ENCODE results near the gene HCRT.
A peak's percentile ranks its signal among the peaks of the same experiment; 100 is the strongest.

The HCRT gene

DNA sequence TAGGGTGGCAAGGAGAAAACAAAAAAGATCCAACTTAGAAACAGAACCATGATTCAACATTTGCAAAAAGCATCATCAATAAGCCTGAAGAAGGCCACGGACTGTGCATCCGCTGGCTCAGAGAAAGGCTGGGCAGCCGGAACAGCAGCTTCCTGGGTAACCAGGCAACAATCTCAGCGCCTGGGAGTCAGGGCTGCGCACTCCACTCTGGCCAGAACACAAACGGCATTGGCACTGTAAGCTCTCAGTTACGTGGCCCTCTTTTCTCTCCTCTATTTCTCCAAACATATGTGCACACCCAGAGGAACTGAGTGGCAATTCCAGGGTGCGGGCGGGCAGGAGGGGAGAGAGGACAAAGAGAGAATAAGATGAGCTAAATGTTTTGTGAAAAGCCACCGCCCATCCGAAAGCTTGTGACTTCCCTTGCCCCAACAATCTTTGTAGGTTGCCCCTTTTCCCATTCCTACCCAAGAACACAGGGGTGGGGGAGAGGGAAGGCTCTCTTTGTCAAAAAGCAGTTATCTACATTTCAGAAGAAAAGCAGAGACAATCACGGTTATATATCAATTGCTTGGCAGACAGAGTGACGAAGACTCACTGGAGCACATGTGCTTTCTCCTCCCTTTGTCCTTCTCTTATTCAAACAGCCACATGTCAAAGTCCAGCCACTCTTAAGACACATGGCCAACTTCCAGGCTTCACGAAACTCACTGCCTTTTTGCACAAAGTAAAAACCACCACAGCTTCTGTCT lies 15.6 kb upstream of the HCRT start:
- TF ChIP-seq, protein P1, sequence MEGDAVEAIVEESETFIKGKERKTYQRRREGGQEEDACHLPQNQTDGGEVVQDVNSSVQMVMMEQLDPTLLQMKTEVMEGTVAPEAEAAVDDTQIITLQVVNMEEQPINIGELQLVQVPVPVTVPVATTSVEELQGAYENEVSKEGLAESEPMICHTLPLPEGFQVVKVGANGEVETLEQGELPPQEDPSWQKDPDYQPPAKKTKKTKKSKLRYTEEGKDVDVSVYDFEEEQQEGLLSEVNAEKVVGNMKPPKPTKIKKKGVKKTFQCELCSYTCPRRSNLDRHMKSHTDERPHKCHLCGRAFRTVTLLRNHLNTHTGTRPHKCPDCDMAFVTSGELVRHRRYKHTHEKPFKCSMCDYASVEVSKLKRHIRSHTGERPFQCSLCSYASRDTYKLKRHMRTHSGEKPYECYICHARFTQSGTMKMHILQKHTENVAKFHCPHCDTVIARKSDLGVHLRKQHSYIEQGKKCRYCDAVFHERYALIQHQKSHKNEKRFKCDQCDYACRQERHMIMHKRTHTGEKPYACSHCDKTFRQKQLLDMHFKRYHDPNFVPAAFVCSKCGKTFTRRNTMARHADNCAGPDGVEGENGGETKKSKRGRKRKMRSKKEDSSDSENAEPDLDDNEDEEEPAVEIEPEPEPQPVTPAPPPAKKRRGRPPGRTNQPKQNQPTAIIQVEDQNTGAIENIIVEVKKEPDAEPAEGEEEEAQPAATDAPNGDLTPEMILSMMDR (IDR thresholded peaks at IDR 0.05; ENCODE audit: low read depth, low read length, missing control alignments) = no peak
- DNase-seq = no peak
- H3K27ac ChIP-seq = no peak overlapping the region
- H3K36me3 ChIP-seq (replicated peaks) = peaks cover 37% of the 10 kb centered on the region
- no peak overlapping the region for H3K4me3 ChIP-seq (ENCODE audit: low read depth, low read length)
- in situ Hi-C loops (cut with HindIII; ENCODE audit: low pct_ligation_motif_present, low sequenced_read_pairs) = no loop called here
- no peaks in the 10 kb centered on the region for H3K27me3 ChIP-seq (replicated peaks)

- TF ChIP-seq, protein P1 (IDR thresholded peaks at IDR 0.05; ENCODE audit: low read depth, low read length, missing control alignments) = no peak
- no peak for DNase-seq
- H3K4me3 ChIP-seq (ENCODE audit: low read depth, low read length) = no peak overlapping the region
- H3K27ac ChIP-seq = no peak overlapping the region
- in situ Hi-C loops (cut with HindIII; ENCODE audit: low pct_ligation_motif_present, low sequenced_read_pairs) = no loop called here
- H3K36me3 ChIP-seq (replicated peaks) = peaks cover 27% of the 10 kb centered on the region
- no peaks in the 10 kb centered on the region for H3K27me3 ChIP-seq (replicated peaks)
These were observed 14.3 kb upstream of the HCRT start for GRCh38 chr17:42199416-42200011.

DNA sequence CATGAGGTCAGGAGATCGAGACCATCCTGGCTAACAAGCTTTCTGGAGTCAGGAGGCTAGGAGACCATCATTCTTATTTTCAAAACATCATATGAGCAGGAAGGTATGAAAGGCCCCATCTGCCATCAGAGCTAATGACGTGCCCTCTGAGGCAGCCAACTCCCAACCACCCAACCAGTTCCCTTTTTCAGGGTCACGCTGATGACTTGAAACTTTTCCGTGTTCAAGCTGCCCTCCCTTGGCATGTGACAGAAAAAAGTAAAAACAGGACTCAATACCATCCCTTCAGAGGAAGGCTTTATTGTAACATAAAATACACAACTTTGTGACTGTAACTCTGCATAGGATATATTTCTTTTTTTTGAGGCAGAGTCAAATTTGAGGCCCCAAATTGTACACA lies 13.6 kb upstream of the HCRT start:
- Histone ChIP-seq H3K27ac (no peak overlapping the region), H3K27me3 (replicated peaks) (no peaks in the 10 kb centered on the region), H3K36me3 (replicated peaks) (peaks cover 20% of the 10 kb centered on the region), H3K4me3 (ENCODE audit: low read depth, low read length) (no peak overlapping the region)
- in situ Hi-C loops (cut with HindIII; ENCODE audit: low pct_ligation_motif_present, low sequenced_read_pairs) = no loop called here
- DNase-seq = no peak
- TF ChIP-seq, protein P1 (IDR thresholded peaks at IDR 0.05; ENCODE audit: low read depth, low read length, missing control alignments) = no peak

GRCh38 chr17:42197564-42198156 lies 12.4 kb upstream of the HCRT start:
- in situ Hi-C loops (cut with HindIII; ENCODE audit: low pct_ligation_motif_present, low sequenced_read_pairs) = no loop called here
- no peak overlapping the region for H3K4me3 ChIP-seq (ENCODE audit: low read depth, low read length)

GRCh38 chr17:42193969-42194899 lies 9.0 kb upstream of the HCRT start, which contains the start of gene GHDC:
Gene GHDC (minus strand): TSS chr17:42194494. CDS start chr17:42193581, 913 bp downstream.
- H3K27me3 ChIP-seq (replicated peaks) = no peaks in the 10 kb centered on the region
- DNase-seq = peak; percentile 57
- in situ Hi-C loops (cut with HindIII; ENCODE audit: low pct_ligation_motif_present, low sequenced_read_pairs) = no loop called here
- TF ChIP-seq, protein P1 (IDR thresholded peaks at IDR 0.05; ENCODE audit: low read depth, low read length, missing control alignments) = no peak
- no peaks in the 10 kb centered on the region for H3K36me3 ChIP-seq (replicated peaks)
- no peak within 1 kb of the TSS for H3K27ac ChIP-seq
- peak within 1 kb of the TSS; percentile 74 for H3K4me3 ChIP-seq (ENCODE audit: low read depth, low read length)

More at GRCh38 chr17:42197564-42198156, 12.4 kb upstream of the HCRT start:
- TF ChIP-seq, protein P1 (IDR thresholded peaks at IDR 0.05; ENCODE audit: low read depth, low read length, missing control alignments) = no peak
- Histone ChIP-seq H3K27ac (no peak overlapping the region), H3K27me3 (replicated peaks) (no peaks in the 10 kb centered on the region), H3K36me3 (replicated peaks) (peaks cover 15% of the 10 kb centered on the region)
- DNase-seq = no peak
